Activated B cell treated with CpG ODN at 0.5 μM for 24 hours (primary cell): ENCODE measurements around the gene TMEM63B. TPM values are rescaled to one million over a fixed set of nuclear protein-coding genes. Genes with fewer than 3 reads are reported as not detected.
"Not testable (repeated sequence)": the region's sequence is repeated elsewhere in the genome, so short reads cannot be mapped to it uniquely, and the experiment has no call there.

Experiments used
- ATAC-seq: fragments of 200-7000 bp; cut with Tn5 transposase; one replicate; pipeline ENCODE4 v1.10.0; 2021; ENCODE audit warnings: low read depth, mild to moderate bottlenecking, moderate library complexity
- CTCF ChIA-PET: fragments of 350-600 bp; sonication (Branson Sonifier 250); formaldehyde crosslinking; loops from one replicate; lab custom pipeline; 2021; ENCODE audit warnings: antibody characterized with exemption; lab: Charles Lee
- POLR2A ChIA-PET: fragments of 350-600 bp; sonication (Branson Sonifier 250); formaldehyde crosslinking; loops from one replicate; lab custom pipeline; 2021; ENCODE audit warnings: antibody characterized with exemption; lab: Charles Lee
- DNase-seq: peaks from one replicate; pipeline ENCODE4 v3.0.0; 2022
- H3K27ac Mint-ChIP-seq: one replicate; pipeline ENCODE4 v1.8.0; 2020; ENCODE audit warnings: mixed read lengths
- H3K27me3 Mint-ChIP-seq: one replicate; pipeline ENCODE4 v1.8.0; 2021; ENCODE audit warnings: mixed read lengths
- H3K36me3 Mint-ChIP-seq: one replicate; pipeline ENCODE4 v1.8.0; 2021; ENCODE audit warnings: low read depth, mixed read lengths
- H3K4me1 Mint-ChIP-seq: one replicate; pipeline ENCODE4 v1.8.0; 2021; ENCODE audit warnings: mixed read lengths
- H3K4me3 Mint-ChIP-seq: one replicate; pipeline ENCODE4 v1.8.0; 2020; ENCODE audit warnings: mild to moderate bottlenecking, mixed read lengths
- H3K9me3 Mint-ChIP-seq: one replicate; pipeline ENCODE4 v1.8.0; 2020; ENCODE audit warnings: mixed read lengths
- CTCF ChIP-seq: fragments of 200-600 bp; IDR thresholded peaks from one replicate; pipeline ENCODE4 v1.8.0; 2022; ENCODE audit warnings: antibody characterized with exemption, mild to moderate bottlenecking
- intact Hi-C: fragments of 100-400 bp; cut with micrococcal nuclease; formaldehyde crosslinking; loops from one replicate; pipeline ENCODE4 v1.15.1; 2024
- total RNA-seq: library from RNA; stranded (reverse); gene quantifications from 2 replicates; pipeline ENCODE4 v1.2.3, GENCODE V29; 2022

TMEM63B gene
- total RNA-seq, 1 donor from 2014 or later, result 13.9 TPM

- no peaks in the 10 kb centered on the region for H3K4me1 Mint-ChIP-seq
- ATAC-seq, result no peak
- H3K4me3 Mint-ChIP-seq, result no peak overlapping the region
- peaks cover 7% of the 10 kb centered on the region for H3K27me3 Mint-ChIP-seq
- ChIA-PET POLR2A (interaction anchor here (0.7 kb wide), 1 partner anchor 63 kb away, joined by 3 read pairs; the partner anchor contains the start of gene HSP90AB1), CTCF (no interaction called here)
- TF ChIP-seq CTCF, result no peak
- intact Hi-C loops, result no loop called here
- no peaks in the 10 kb centered on the region for H3K36me3 Mint-ChIP-seq
- no peak for DNase-seq
- no peak overlapping the region for H3K27ac Mint-ChIP-seq
- no peaks in the 10 kb centered on the region for H3K9me3 Mint-ChIP-seq
Measured at GRCh38 chr6:44183783-44184182, 56.4 kb downstream of the TMEM63B start.

GRCh38 chr6:44185356-44185755, 58.0 kb downstream of the TMEM63B start:
- POLR2A ChIA-PET, result not testable (repeated sequence)

GRCh38 chr6:44185953-44186634, 58.7 kb downstream of the TMEM63B start:
- Mint-ChIP-seq H3K4me3 (no peak overlapping the region), H3K27ac (no peak overlapping the region), H3K27me3 (peaks cover 7% of the 10 kb centered on the region), H3K9me3 (no peaks in the 10 kb centered on the region), H3K4me1 (no peaks in the 10 kb centered on the region), H3K36me3 (no peaks in the 10 kb centered on the region)
- intact Hi-C loops, result no loop called here
- CTCF ChIA-PET, result interaction anchor here (1.6 kb wide), 1 partner anchor 13 kb away, joined by 4 read pairs; no protein-coding TSS in a partner anchor
- DNase-seq (no peak), ATAC-seq (no peak)
- TF ChIP-seq CTCF, result no peak
- POLR2A ChIA-PET, result no interaction called here

More at GRCh38 chr6:44185356-44185755, 58.0 kb downstream of the TMEM63B start:
- H3K27ac Mint-ChIP-seq, intact Hi-C loops, ATAC-seq, H3K4me3 Mint-ChIP-seq, H3K27me3 Mint-ChIP-seq, H3K4me1 Mint-ChIP-seq, DNase-seq, H3K36me3 Mint-ChIP-seq, H3K9me3 Mint-ChIP-seq: not testable (repeated sequence)
- CTCF ChIA-PET, result interaction anchor here (1.6 kb wide), 1 partner anchor 12 kb away, joined by 4 read pairs; no protein-coding TSS in a partner anchor

GRCh38 chr6:44186635-44187025, 59.3 kb downstream of the TMEM63B start:
- ATAC-seq (no peak), DNase-seq (no peak)
- Mint-ChIP-seq H3K27me3 (peaks cover 7% of the 10 kb centered on the region), H3K36me3 (no peaks in the 10 kb centered on the region), H3K9me3 (no peaks in the 10 kb centered on the region), H3K4me3 (no peak overlapping the region), H3K27ac (no peak overlapping the region), H3K4me1 (no peaks in the 10 kb centered on the region)
- no peak for TF ChIP-seq CTCF
- ChIA-PET CTCF (interaction anchor here (1.6 kb wide), 1 partner anchor 14 kb away, joined by 4 read pairs; no protein-coding TSS in a partner anchor), POLR2A (no interaction called here)
- intact Hi-C loops, result no loop called here

GRCh38 chr6:44188819-44189218, 61.5 kb downstream of the TMEM63B start:
- intact Hi-C loops, result no loop called here
- DNase-seq, result no peak
- no peaks in the 10 kb centered on the region for H3K36me3 Mint-ChIP-seq
- peaks cover 13% of the 10 kb centered on the region for H3K27me3 Mint-ChIP-seq
- H3K4me3 Mint-ChIP-seq, result no peak overlapping the region
- no peak for TF ChIP-seq CTCF
- H3K4me1 Mint-ChIP-seq, result no peaks in the 10 kb centered on the region
- CTCF ChIA-PET, result interaction anchor here (1.0 kb wide), 1 partner anchor 16 kb away, joined by 3 read pairs; no protein-coding TSS in a partner anchor
- H3K27ac Mint-ChIP-seq, result no peak overlapping the region
- POLR2A ChIA-PET, result no interaction called here
- H3K9me3 Mint-ChIP-seq, result no peaks in the 10 kb centered on the region
- ATAC-seq, result no peak
